HG02610 (cell line): ENCODE measurements around the gene HSFX1.
"Not testable (repeated sequence)": the region's sequence is repeated elsewhere in the genome, so short reads cannot be mapped to it uniquely, and the experiment has no call there.

Experiments used
- ATAC-seq: cut with Tn5 transposase; IDR thresholded peaks from one replicate; pipeline ENCODE4 v1.9.1; 2021; ENCODE audit warnings: mild to moderate bottlenecking, moderate library complexity; ENCODE audit not compliant: unreplicated experiment

HSFX1 gene, protein sequence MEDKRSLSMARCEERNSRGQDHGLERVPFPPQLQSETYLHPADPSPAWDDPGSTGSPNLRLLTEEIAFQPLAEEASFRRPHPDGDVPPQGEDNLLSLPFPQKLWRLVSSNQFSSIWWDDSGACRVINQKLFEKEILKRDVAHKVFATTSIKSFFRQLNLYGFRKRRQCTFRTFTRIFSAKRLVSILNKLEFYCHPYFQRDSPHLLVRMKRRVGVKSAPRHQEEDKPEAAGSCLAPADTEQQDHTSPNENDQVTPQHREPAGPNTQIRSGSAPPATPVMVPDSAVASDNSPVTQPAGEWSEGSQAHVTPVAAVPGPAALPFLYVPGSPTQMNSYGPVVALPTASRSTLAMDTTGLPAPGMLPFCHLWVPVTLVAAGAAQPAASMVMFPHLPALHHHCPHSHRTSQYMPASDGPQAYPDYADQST

DNA sequence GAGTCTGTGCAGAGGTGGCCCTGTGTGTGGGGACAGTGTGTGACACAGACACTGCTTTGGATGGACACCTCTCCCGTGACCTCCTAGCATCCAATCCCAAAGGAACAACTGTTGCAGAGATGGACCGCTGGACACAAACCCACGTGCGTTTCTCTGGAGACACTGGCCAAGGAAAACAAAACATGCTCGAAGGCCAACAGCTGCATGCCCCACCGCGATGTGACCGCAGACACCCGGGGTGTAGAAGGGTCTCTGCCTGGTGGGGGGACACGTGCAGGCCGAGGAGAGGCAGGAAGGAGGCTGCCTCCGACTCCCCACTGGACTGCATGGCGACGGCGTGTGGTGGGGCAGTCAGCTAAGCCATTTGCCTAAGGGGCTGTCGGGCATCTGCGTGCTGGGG is at the start of gene HSFX1:
Gene HSFX1 (plus strand): TSS at position 301 of the 400 bp plus-strand sequence. CDS start 614 bp downstream, outside the sequence.
- not testable (repeated sequence) for ATAC-seq

GRCh38 chrX:149727308-149727707 is 46.6 kb upstream of the HSFX1 start:
- not testable (repeated sequence) for ATAC-seq

DNA sequence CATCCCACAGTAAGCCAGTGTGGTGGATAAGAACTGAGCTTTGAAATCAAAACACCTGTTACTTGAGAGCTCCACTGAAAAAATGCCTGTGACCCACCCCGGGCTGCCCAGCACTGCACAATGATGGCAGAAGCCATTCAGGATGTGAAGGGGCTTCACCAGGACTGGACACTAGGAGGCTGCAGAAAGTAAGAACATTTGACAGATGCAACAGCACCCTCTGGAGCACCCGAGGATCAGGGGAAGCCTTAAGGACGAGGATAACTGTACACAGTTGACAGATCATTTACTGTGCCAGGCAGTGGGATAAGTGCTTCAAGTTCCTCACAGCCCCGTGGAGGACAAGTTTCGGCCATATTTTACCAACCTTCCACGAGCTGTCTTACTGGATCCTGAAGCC is 31.6 kb upstream of the HSFX1 start:
- ATAC-seq: not testable (repeated sequence)

DNA sequence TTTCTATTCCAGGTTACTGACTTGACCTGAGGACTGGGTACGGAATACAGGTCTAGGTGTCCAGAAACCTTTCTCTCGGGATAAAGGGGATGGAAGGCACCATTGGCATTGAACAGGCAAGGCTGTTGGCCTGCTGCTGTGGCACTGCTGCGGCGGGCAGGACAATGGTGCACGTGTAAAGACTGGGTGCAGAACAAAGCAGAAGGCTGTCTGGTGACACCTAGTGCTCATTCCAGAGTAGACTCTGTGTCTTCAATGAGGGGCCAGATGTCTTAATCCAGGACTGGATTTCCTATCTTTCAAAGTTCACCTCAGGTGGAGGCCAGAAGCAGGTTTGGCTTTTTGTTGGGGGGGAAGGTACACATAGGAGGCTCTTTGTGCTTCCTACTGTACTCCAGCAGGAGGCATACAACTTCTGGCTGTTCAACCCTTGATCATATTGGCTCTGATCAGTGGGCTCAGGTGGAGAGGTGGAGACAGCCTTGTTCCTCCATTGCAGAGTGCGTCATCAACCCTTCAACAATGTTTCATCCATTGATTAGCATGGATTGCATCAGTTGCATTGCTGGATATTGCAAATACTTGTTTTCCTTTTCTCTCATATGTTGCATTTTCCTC is 27.4 kb upstream of the HSFX1 start:
- not testable (repeated sequence) for ATAC-seq

DNA sequence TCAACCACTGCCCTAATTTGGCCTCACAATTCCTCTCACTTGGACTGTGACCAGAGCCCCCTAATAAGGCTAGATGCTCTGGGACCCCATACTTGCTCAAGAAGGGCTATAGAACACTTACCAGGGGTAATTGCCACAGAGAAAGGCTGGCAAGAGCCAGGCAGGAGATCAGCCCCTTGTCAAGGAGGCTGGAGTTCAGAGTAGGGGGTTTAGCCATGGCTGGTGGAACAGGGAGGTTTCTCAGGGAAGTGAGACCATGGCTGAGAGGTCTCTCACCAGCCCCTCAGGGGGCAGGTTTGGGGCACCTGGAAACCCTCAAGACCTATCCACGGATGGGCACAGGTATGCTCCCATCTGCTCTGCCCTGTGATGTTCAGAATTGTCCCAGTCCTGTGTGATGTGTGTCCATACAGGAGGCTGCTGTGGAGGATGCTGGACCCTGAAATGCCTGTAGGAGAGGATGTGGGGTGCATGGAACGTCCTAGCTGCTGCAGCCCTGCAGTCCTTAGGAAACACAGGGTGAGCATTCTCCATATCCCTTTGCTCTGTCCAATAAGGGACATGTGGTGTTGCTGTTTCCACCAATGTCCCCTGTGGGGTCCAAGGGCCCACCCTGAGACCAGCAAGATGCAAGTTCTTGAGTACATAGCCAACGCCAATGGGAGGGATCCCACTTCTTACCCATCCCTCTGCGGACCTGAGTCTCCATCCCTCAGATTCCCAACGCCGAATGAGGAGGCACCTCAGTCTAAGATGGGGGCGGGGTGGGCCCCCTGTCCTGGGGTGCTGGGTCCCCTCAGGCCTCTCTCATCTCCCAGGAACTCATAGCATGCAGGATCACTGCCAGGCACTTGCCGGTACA is 16.4 kb upstream of the HSFX1 start:
- no peak for ATAC-seq

GRCh38 chrX:149758068-149758714 is 15.7 kb upstream of the HSFX1 start:
- no peak for ATAC-seq

GRCh38 chrX:149758715-149759078 is 15.2 kb upstream of the HSFX1 start:
- ATAC-seq: not testable (repeated sequence)

GRCh38 chrX:149759824-149760223 is 14.0 kb upstream of the HSFX1 start:
- no peak for ATAC-seq

- ATAC-seq: no peak
Measured at GRCh38 chrX:149760965-149761364, 12.9 kb upstream of the HSFX1 start.

DNA sequence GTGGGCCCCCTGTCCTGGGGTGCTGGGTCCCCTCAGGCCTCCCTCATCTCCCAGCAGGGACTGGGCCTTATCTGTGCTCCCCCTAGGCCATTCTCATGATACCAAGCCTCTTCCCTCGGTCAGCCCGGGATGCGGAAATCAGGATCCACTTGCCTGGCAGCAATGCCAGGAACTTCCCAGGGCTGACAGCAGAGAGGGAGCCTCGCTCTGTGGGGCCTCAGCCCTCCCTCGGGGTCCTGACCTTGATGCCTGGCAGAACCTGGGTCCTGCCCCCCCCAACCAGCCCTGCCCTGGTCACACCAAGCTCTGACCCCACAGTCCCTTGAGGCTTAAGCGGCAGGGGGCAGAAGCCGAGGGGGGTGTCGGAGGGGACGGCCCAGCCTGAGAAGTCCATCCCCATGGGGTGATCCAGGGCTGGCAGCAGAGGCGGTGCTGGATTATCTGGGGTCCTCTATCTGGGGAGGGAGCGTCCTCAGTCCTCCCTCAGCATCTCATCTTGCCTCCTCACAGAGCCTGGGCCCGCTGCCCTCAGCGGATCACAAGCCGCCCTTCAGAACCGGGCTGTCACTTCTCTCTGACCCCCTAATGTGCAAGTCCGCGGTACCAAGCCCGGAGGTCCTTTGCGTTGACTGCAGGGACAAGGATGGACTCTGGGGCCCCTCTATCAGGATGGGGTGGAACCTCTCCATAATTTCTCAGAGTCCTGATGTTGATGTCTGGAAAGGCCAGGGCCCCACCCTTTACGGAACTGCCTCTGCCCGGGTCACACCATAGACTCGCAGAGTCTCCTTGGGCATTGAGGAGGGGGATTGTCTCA is 11.8 kb upstream of the HSFX1 start:
- not testable (repeated sequence) for ATAC-seq

GRCh38 chrX:149762696-149763614 is 10.9 kb upstream of the HSFX1 start:
- ATAC-seq: no peak

DNA sequence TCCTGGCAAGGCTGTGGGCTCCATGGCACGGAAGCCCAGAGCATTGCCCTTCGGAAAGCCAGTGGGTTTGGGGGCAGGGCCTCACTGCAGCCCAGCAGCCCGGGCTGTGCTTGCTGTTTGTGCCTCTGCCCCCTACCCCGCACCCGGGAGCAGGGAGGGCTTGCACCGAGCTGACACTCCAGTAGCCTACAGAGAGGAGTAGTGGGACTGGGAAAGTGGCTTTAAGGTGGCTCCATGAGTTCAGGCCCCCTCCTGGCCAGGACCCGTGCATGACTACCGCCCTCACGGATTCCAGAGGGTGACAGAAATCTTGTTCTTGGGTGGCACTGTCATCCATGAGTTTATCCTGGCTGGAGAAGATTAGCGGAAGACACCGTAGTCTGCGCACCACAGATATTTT is 3.5 kb upstream of the HSFX1 start:
- not testable (repeated sequence) for ATAC-seq

DNA sequence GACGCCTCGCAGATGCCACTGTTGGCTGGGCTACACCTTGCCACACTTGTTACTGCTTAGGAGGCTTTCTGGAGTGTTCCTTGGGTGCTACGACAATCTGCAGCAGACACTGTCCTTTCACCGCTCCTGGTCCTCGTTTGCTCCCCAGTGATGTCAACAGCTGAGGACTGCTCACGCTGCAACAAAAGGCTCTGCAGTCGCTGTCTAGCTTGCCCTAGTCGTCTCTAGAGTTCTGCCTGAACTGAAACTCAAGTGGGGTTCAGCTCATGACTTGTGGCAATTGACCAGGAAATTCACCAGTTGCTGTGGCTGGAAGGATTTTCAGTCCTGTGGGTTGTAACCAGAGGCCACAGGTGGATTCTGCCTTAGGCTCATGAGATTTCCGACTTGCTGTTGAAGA is 842 bp upstream of the HSFX1 start:
- ATAC-seq: not testable (repeated sequence)

- ATAC-seq: not testable (repeated sequence)
Measured at GRCh38 chrX:149777999-149778398, 4.1 kb downstream of the HSFX1 start.

DNA sequence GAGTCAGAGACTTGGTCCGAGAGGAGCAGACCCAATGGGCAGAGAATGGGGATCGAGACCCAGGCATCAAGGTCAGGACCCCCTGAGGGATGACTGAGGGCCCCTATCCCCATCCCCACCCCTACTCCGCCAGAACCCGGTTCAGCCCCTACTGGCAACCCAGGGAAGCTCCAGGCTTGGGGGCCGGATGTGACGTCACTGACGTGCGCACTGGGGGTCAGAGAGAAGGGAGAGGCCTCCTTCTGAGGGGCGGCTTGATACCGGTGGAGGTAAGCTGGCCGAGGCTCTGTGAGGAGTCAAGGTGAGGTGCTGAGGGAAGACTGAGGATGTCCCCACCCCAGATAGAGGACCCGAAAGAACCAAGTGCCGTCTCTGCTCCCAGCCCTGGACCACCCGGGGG is 7.9 kb downstream of the HSFX1 start, which contains the start of gene MAGEA9:
Gene MAGEA9 (plus strand): TSS at position 204 of the 400 bp plus-strand sequence. CDS start 4,281 bp downstream, outside the sequence.
- not testable (repeated sequence) for ATAC-seq

DNA sequence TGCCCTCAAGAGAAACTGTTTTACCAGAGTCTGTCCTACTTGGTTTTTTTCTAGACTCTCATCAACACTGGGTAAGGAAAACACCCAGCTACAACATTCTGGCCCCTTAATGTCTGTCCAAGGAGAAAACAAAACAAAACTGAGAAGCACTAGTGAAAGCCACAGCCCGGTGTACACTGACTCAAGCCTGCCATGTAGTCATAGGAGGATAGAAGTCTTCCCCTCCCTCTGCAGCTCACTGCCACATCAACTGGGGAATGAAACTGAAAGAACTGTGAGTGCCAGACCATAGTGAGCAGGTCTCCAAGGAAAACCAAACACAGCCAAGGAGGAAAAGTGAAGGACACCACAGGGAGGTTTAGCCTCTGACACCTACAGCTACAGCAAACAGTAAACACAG is 21.7 kb downstream of the HSFX1 start:
- ATAC-seq: peak; percentile 99

- ATAC-seq: peak; percentile 34
Measured at GRCh38 chrX:149799095-149799714, 25.3 kb downstream of the HSFX1 start.

GRCh38 chrX:149799938-149800337 is 26.1 kb downstream of the HSFX1 start:
- no peak for ATAC-seq
